HepG2 (cell line): Measurements from ENCODE around the gene IKZF3. TPM values are rescaled to one million over a fixed set of nuclear protein-coding genes. Genes with fewer than 3 reads are reported as not detected.

ENCODE experiments used
- CSRNP1 ChIP-seq: sonication (generic); formaldehyde crosslinking; IDR thresholded peaks from 2 replicates; pipeline ENCODE4 v1.8.1; 2023; ENCODE audit warnings: mild to moderate bottlenecking, missing genetic modification reagents
- FOXO4 ChIP-seq: sonication (generic); formaldehyde crosslinking; conservative IDR thresholded peaks from 2 replicates; pipeline ENCODE4 v1.8.1; 2023; ENCODE audit warnings: missing genetic modification reagents
- GLMP ChIP-seq: sonication (generic); formaldehyde crosslinking; IDR thresholded peaks from 2 replicates; pipeline ENCODE4 v1.9.0; 2021; ENCODE audit warnings: missing genetic modification reagents, mild to moderate bottlenecking, borderline replicate concordance
- MAX ChIP-seq: IDR thresholded peaks from 2 replicates; pipeline ENCODE4 v1.6.1; 2012; ENCODE audit warnings: inconsistent platforms
- MEF2D ChIP-seq: sonication (generic); formaldehyde crosslinking; IDR thresholded peaks from 2 replicates; pipeline ENCODE4 v1.5.1; 2020; ENCODE audit warnings: mild to moderate bottlenecking, missing genetic modification reagents
- MXD1 ChIP-seq: sonication (generic); formaldehyde crosslinking; IDR thresholded peaks from 2 replicates; pipeline ENCODE4 v1.4.0; 2020; ENCODE audit warnings: mild to moderate bottlenecking, missing genetic modification reagents
- WIZ ChIP-seq: sonication (generic); formaldehyde crosslinking; IDR thresholded peaks from 2 replicates; pipeline ENCODE4 v1.5.1; 2020; ENCODE audit warnings: mild to moderate bottlenecking, missing genetic modification reagents
- ZBTB21 ChIP-seq: sonication (generic); formaldehyde crosslinking; IDR thresholded peaks from 2 replicates; pipeline ENCODE4 v1.4.0; 2020; ENCODE audit warnings: missing genetic modification reagents
- ZBTB33 ChIP-seq: sonication (generic); formaldehyde crosslinking; IDR thresholded peaks from 2 replicates; pipeline ENCODE4 v1.4.0; 2020; ENCODE audit warnings: missing genetic modification reagents
- ZBTB34 ChIP-seq: sonication (generic); formaldehyde crosslinking; IDR thresholded peaks from 2 replicates; pipeline ENCODE4 v1.8.0; 2022; ENCODE audit warnings: mild to moderate bottlenecking, missing genetic modification reagents
- ZGPAT ChIP-seq: IDR thresholded peaks from 2 replicates; pipeline ENCODE4 v1.6.1; 2016; ENCODE audit warnings: mild to moderate bottlenecking
- ZNF121 ChIP-seq: sonication (generic); formaldehyde crosslinking; IDR thresholded peaks from 2 replicates; pipeline ENCODE4 v1.5.0; 2020; ENCODE audit warnings: mild to moderate bottlenecking, missing genetic modification reagents
- ZNF3 ChIP-seq: IDR thresholded peaks from 2 replicates; pipeline ENCODE4 v1.7.0; 2017; ENCODE audit warnings: inconsistent platforms
- ZNF30 ChIP-seq: sonication (generic); formaldehyde crosslinking; IDR thresholded peaks from 2 replicates; pipeline ENCODE4 v1.5.0; 2020; ENCODE audit warnings: mild to moderate bottlenecking, missing genetic modification reagents
- ZNF513 ChIP-seq: sonication (generic); formaldehyde crosslinking; conservative IDR thresholded peaks from 2 replicates; pipeline ENCODE4 v1.5.0; 2020; ENCODE audit warnings: missing genetic modification reagents
- ZNF772 ChIP-seq: sonication (generic); formaldehyde crosslinking; IDR thresholded peaks from 2 replicates; pipeline ENCODE4 v1.5.0; 2020; ENCODE audit warnings: mild to moderate bottlenecking, missing genetic modification reagents
- polyA plus RNA-seq, 8 experiments: library from polyadenylated mRNA; depleted of rRNA in 3 of 8; stranded (reverse) in 7 of 8; unstranded in 1 of 8; fragments of >200 nt; fragmentation: Illumina TruSeq in 4 of 8; extraction: Trizol in 4 of 8; gene quantifications; 2 replicates each; pipeline versions ENCODE4 v1.2.1 to v1.2.3, GENCODE V29; 2011 to 2016; ENCODE audit warnings: low read depth in 4 of 8, missing spikeins in 1 of 8, mixed read lengths in 1 of 8; ENCODE audit not compliant: insufficient read depth in 1 of 8
- total RNA-seq, 5 experiments: library from RNA; depleted of rRNA; stranded (reverse); fragments of >200 nt; fragmentation: Illumina TruSeq; extraction: Trizol; gene quantifications; 2 replicates each; pipeline ENCODE4 v1.2.3, GENCODE V29; 2016; ENCODE audit warnings: low read depth in 1 of 5

IKZF3 gene
- total and polyA plus RNA-seq, 2 of the 13 experiments (the other 11 are each of a cell fraction or from before 2014, with no cell fraction given): not detected

GRCh38 chr17:39750131-39751015 is 113.7 kb downstream of the IKZF3 start (continued):
- TF ChIP-seq GLMP (CRISPR knock-in tag) (no peak), ZNF513 (CRISPR knock-in tag) (no peak), ZNF772 (CRISPR knock-in tag) (peak; percentile 46; the same call in 1 of the 2 replicates), CSRNP1 (0 out of 2 replicates have a peak, but pooled peaks have one; percentile 21), MAX (peak; percentile 49; the same call in 1 of the 2 replicates), MEF2D (CRISPR knock-in tag) (0 out of 2 replicates have a peak, but pooled peaks have one; percentile 30), ZBTB34 (CRISPR knock-in tag) (no peak), ZGPAT (CRISPR knock-in tag) (peak; percentile 49; the same call in 1 of the 2 replicates), ZNF30 (CRISPR knock-in tag) (no peak), ZNF3 (CRISPR knock-in tag) (no peak), WIZ (CRISPR knock-in tag) (no peak), FOXO4 (no peak), ZBTB33 (0 out of 2 replicates have a peak, but pooled peaks have one; percentile 16), ZBTB21 (CRISPR knock-in tag) (no peak), MXD1 (CRISPR knock-in tag) (no peak), ZNF121 (CRISPR knock-in tag) (no peak)
